Subcutaneous abdominal adipose tissue (tissue), 5 donors: ENCODE measurements around the gene TMEFF2.
"Not testable (repeated sequence)": the region's sequence is repeated elsewhere in the genome, so short reads cannot be mapped to it uniquely, and the experiment has no call there.

Experiments
- H3K27ac ChIP-seq: one replicate; pipeline ENCODE4 v1.7.0; 2013; ENCODE audit warnings: low read depth, mild to moderate bottlenecking, inconsistent platforms, low read length, moderate library complexity
- H3K27me3 ChIP-seq, 5 donors: one replicate each; pipeline ENCODE4 v1.7.0; 2013; ENCODE audit warnings: low read length in 5 of 5, inconsistent platforms in 1 of 5; ENCODE audit not compliant: control insufficient read depth in 5 of 5, insufficient read depth in 4 of 5
- H3K36me3 ChIP-seq, 5 donors: one replicate each; pipeline ENCODE4 v1.7.0; 2013; ENCODE audit warnings: low read length in 5 of 5; ENCODE audit not compliant: control insufficient read depth in 5 of 5, insufficient read depth in 5 of 5
- H3K4me1 ChIP-seq, 5 donors: one replicate each; pipeline ENCODE4 v1.7.0; 2013; ENCODE audit warnings: low read length in 5 of 5, mild to moderate bottlenecking in 3 of 5, moderate library complexity in 1 of 5; ENCODE audit not compliant: control insufficient read depth in 5 of 5, insufficient read depth in 5 of 5
- H3K4me3 ChIP-seq, 5 donors: one replicate each; pipeline ENCODE4 v1.7.0; 2013; ENCODE audit warnings: low read length in 5 of 5, low read depth in 1 of 5
- H3K9ac ChIP-seq, 5 donors: one replicate each; pipeline ENCODE4 v1.7.0; 2013; ENCODE audit warnings: low read length in 5 of 5, mild to moderate bottlenecking in 4 of 5, moderate library complexity in 3 of 5
- H3K9me3 ChIP-seq, 5 donors: one replicate each; pipeline ENCODE4 v1.7.0; 2013; ENCODE audit warnings: low read length in 5 of 5; ENCODE audit not compliant: control insufficient read depth in 5 of 5
- donor health status: healthy.
- donor health status: healthy.
- donor health status: healthy.
- donor health status: healthy.
- donor health status: healthy.

The TMEFF2 gene

DNA sequence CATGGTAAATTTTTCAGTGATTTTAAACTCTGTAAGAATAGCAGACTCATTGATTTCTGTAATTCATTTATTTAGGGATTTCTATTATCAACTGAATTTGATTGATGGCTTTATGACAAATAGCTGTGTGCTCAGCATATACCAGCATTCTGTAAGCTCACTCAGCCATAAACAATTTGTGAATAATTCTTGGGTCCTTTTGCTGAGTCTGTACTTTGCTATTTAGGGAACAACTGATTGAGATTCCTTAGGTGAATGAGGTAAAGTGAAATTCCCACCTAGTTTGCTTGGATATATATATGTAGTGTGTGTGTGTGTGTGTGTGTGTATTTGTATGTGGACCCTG, 271.1 kb downstream of the TMEFF2 start:
- peaks cover 0 to 11% (median 10%) of the 10 kb centered on the region in 5 donors for H3K4me1 ChIP-seq
- no peak overlapping the region for H3K27ac ChIP-seq
- no peak overlapping the region for H3K4me3 ChIP-seq
- H3K36me3 ChIP-seq = no peaks in the 10 kb centered on the region
- H3K9me3 ChIP-seq = no peaks in the 10 kb centered on the region
- no peak overlapping the region for H3K9ac ChIP-seq
- H3K27me3 ChIP-seq = no peaks in the 10 kb centered on the region

DNA sequence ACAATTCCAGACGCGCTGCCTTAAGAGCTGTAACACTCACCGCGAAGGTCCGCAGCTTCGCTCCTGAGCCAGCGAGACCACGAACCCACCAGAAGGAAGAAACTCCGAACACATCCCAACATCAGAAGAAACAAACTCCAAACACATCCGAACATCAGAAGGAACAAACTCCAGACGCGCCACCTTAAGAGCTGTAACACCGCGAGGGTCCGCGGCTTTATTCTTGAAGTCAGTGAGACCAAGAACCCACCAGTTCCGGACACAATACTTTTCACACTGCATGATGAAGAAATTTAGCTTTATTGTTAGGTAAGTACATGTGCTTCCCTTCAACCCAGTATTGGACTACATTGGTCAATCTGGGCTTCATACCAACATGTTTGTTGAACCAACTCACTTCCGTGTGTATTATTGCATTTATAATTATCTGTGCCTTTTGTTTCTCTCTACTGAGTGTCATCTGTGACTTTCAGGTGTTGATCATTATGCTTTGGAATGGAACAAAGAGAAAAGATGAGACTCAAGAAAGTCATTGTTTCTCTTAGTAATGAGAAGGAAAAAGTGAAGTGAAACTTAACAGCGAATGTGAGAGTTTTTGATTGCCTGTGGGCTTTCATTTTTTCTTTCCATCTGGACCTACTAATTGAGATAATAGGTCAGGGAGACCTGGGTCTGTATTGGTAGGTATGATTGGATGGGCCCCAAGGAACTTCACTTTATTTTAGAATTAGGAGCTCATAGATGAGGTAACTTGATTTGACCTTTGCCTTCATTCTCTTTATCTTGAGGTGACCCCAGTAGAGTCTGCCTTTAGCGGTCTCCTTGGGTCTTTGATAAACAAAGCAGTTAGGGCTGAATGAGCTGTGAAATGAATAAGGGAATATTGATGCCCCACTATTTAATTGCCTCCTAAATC, 271.7 kb downstream of the TMEFF2 start:
- Histone ChIP-seq H3K4me1 (peaks cover 0 to 14% (median 10%) of the 10 kb centered on the region in 5 donors), H3K9ac (no peak overlapping the region), H3K27me3 (no peaks in the 10 kb centered on the region), H3K4me3 (no peak overlapping the region), H3K36me3 (no peaks in the 10 kb centered on the region), H3K27ac (no peak overlapping the region), H3K9me3 (no peaks in the 10 kb centered on the region)

DNA sequence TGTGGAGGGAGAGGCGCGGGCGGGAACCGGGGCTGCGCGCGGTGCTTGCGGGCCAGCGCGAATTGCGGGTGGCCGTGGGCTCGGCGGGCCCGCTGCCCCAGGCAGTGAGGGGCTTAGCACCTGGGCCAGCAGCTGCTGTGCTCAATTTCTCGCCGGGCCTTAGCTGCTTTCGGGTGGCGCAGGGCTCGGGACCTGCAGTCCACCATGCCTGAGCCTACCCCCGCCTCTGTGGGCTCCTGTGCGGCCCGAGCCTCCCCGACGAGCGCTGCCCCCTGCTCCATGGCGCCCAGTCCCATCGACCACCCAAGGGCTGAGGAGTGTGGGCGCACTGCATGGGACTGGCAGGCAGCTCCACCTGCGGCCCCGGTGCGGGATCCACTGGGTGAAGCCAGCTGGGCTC, 273.1 kb downstream of the TMEFF2 start:
- H3K27ac ChIP-seq, H3K9ac ChIP-seq, H3K9me3 ChIP-seq, H3K27me3 ChIP-seq, H3K4me1 ChIP-seq, H3K4me3 ChIP-seq, H3K36me3 ChIP-seq: not testable (repeated sequence)

DNA sequence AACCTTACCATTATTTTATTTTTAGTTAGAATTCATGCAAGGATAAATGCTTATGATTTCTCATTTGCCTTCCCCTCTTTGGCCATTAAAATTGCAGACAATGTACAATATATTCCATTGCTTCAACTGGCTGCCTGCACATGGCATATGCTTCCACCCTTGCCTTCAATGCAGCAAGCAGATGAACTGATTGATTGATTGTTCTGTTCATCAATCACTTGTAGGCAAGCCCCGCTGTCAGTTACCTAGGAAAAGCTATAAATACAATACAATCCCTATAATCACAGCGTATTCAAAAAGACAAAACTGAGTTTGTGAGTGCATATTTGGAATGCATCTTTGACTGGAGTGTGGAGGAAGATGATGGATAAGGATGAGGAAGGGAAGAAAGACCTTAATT, 274.2 kb downstream of the TMEFF2 start:
- H3K9ac ChIP-seq = no peak overlapping the region
- no peaks in the 10 kb centered on the region for H3K27me3 ChIP-seq
- H3K4me3 ChIP-seq = no peak overlapping the region
- no peak overlapping the region for H3K27ac ChIP-seq
- H3K4me1 ChIP-seq = peaks cover 0 to 5% (median 0%) of the 10 kb centered on the region in 5 donors
- no peaks in the 10 kb centered on the region for H3K9me3 ChIP-seq
- no peaks in the 10 kb centered on the region for H3K36me3 ChIP-seq

DNA sequence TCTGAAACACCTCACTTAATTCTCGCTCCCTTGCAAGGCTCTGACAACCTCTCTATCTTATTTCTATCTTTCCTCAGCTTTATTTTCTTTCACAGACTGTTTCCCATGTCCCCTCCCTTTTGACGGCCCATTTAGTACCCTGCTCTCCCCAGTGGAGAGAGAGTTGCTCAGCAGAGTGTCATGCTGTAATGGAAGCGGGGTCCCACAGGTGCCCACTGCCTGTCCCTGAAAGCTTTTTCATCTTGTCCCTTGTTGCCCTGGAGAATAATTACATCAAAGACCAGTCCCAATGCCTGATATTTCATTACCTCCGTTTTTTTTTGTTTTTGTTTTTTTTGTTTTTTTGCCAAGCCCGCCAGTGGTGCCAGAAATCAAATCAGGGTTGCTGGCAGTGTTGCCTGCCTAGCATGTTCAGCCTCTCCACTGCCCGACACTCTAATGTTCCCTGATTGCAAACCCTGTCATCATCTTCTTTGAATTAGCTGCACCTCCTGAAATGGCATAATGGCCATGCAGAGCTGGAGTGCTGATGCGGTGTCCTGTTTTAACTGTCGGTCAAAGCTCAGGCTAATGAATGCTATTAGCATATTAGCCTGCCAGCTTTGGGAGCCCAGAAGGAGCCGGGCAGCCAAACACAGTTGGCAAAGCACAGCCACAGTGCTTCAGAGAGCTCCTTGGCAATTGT, 276.6 kb downstream of the TMEFF2 start:
- peaks cover 0 to 5% (median 0%) of the 10 kb centered on the region in 5 donors for H3K4me1 ChIP-seq
- no peaks in the 10 kb centered on the region for H3K9me3 ChIP-seq
- H3K27me3 ChIP-seq = no peaks in the 10 kb centered on the region
- no peak overlapping the region for H3K4me3 ChIP-seq
- H3K36me3 ChIP-seq = no peaks in the 10 kb centered on the region
- H3K27ac ChIP-seq = no peak overlapping the region
- no peak overlapping the region for H3K9ac ChIP-seq

DNA sequence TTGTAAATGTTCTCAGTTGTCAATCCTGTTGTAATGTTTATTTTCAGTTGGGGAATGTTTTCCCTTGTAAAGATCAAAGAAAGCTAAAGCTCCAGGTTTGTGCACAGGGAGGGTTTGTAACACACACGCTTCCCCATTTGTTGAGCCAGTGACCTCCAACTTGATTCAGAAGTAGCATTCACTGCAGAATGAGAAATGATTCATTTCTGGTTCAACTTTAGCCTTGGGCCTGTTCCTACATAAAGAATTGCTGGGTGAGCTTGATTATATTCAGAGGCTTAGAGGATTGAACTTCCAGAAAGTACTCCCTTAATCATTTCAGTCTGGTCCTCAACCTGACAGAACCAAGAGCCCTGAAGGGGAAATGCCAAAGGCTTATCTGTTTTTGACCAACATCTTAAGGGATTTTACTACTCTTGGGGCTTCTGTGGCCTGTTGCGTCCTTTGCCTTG, 277.3 kb downstream of the TMEFF2 start:
- Histone ChIP-seq H3K9ac (no peak overlapping the region), H3K27me3 (no peaks in the 10 kb centered on the region), H3K36me3 (no peaks in the 10 kb centered on the region), H3K27ac (no peak overlapping the region), H3K4me1 (peaks cover 0 to 5% (median 0%) of the 10 kb centered on the region in 5 donors), H3K4me3 (no peak overlapping the region), H3K9me3 (no peaks in the 10 kb centered on the region)

DNA sequence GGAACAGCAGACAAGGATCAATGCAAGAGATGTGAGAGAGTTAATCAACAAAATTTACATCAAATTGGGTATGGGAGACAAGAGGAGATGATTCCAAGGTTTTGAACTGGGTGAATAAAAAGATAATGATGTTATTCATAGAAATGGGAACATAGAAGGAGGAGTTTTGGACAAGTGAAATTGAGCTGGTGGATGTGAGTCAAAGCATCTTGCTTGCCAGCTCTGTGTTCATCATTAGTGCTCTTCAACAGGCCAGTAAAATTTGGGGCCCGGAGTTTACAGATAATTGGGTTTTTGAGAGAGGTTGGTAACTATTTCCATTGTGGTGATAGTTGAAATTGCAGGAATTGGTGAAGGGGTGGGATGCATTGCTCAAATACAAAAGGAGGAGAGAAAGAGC, 277.9 kb downstream of the TMEFF2 start:
- H3K9ac ChIP-seq = no peak overlapping the region
- no peak overlapping the region for H3K4me3 ChIP-seq
- no peaks in the 10 kb centered on the region for H3K9me3 ChIP-seq
- peaks cover 0 to 5% (median 0%) of the 10 kb centered on the region in 5 donors for H3K4me1 ChIP-seq
- no peaks in the 10 kb centered on the region for H3K27me3 ChIP-seq
- H3K36me3 ChIP-seq = no peaks in the 10 kb centered on the region
- H3K27ac ChIP-seq = no peak overlapping the region

DNA sequence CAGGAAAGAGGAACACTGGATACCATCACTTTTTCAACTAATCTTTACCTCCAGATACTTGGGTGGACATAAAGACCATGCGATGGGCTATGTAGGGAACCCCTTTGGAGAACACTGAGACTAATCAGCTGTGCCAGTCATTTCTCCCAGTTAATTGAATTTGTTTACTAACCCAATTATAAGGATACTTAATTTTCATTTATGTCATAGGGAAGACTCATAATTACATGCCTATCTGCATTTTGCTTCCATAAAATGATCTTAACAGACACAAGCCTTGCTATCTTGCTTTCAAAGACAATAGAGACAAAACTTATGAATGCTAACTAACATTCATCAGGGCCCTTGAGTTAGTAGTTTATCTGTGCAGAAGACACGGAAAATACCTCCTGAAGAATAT, 279.0 kb downstream of the TMEFF2 start:
- H3K36me3 ChIP-seq = no peaks in the 10 kb centered on the region
- H3K4me3 ChIP-seq = no peak overlapping the region
- no peak overlapping the region for H3K9ac ChIP-seq
- no peaks in the 10 kb centered on the region for H3K27me3 ChIP-seq
- H3K9me3 ChIP-seq = no peaks in the 10 kb centered on the region
- no peak overlapping the region for H3K27ac ChIP-seq
- peaks cover 0 to 5% (median 0%) of the 10 kb centered on the region in 5 donors for H3K4me1 ChIP-seq

DNA sequence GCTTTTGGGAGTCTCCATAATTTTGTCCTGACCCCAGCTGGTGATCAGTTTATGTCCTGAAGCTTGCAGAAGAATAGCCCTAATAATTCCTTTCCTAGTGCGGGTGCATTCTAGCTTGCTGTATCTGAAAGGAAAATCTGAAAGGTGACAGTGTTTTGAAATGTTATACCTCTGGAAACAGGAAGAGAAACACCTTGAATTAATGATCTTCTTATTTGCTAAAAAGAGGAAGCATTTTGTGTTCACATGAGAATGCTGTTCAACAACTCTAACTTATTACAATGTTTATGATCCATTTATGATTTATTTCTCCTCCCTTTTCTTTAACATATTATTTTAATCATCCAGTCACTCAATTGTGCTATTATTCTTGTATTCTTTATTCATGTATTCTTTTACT, 280.9 kb downstream of the TMEFF2 start:
- Histone ChIP-seq H3K27me3 (no peaks in the 10 kb centered on the region), H3K4me3 (no peak overlapping the region), H3K9ac (no peak overlapping the region), H3K27ac (no peak overlapping the region), H3K36me3 (no peaks in the 10 kb centered on the region), H3K9me3 (no peaks in the 10 kb centered on the region), H3K4me1 (peaks cover 0 to 5% (median 0%) of the 10 kb centered on the region in 5 donors)

DNA sequence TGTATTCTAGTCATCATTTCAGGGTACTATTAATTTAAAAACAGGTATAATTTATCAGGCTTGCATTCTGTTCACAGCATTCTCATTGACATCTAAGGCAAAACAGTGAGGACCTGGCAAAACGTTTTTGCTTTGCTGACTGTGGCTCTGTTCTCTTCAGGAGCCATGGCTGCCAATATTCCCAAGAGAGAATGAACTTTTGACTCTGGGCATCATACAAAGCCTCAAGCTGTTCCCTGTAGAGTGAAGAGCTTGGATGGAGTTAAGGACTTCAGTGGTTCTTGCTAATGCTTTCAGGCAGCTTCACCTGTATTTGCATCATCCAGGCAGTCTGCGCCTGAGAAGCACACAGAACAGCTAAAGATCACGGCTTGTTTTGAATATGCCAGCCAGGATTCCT, 282.0 kb downstream of the TMEFF2 start:
- H3K27ac ChIP-seq = no peak overlapping the region
- H3K9ac ChIP-seq = no peak overlapping the region
- H3K9me3 ChIP-seq = no peaks in the 10 kb centered on the region
- H3K4me3 ChIP-seq = no peak overlapping the region
- no peaks in the 10 kb centered on the region for H3K27me3 ChIP-seq
- H3K36me3 ChIP-seq = no peaks in the 10 kb centered on the region
- peaks cover 0 to 4% (median 0%) of the 10 kb centered on the region in 5 donors for H3K4me1 ChIP-seq
